ENCODE measurements around the gene FLT4.

DNA sequence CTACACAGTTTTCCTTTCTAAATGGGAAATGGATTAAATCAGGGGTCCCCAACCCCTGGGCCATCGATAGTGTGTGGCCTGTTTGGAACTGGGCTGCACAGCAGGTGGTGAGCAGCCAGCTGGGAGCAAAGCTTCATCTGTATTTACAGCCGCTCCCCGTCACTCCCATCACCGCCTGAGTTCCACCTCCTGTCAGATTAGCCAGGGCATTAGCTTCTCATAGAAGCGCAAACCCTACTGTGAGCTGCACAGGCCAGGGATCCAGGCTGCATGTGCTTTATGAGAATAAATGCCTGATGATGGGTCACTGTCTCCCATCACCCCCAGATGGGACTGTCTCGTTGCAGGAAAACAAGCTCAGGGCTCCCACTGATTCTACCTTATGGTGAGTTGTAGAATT lies 41.2 kb upstream of the FLT4 start:
- TF ChIP-seq, protein P1, sequence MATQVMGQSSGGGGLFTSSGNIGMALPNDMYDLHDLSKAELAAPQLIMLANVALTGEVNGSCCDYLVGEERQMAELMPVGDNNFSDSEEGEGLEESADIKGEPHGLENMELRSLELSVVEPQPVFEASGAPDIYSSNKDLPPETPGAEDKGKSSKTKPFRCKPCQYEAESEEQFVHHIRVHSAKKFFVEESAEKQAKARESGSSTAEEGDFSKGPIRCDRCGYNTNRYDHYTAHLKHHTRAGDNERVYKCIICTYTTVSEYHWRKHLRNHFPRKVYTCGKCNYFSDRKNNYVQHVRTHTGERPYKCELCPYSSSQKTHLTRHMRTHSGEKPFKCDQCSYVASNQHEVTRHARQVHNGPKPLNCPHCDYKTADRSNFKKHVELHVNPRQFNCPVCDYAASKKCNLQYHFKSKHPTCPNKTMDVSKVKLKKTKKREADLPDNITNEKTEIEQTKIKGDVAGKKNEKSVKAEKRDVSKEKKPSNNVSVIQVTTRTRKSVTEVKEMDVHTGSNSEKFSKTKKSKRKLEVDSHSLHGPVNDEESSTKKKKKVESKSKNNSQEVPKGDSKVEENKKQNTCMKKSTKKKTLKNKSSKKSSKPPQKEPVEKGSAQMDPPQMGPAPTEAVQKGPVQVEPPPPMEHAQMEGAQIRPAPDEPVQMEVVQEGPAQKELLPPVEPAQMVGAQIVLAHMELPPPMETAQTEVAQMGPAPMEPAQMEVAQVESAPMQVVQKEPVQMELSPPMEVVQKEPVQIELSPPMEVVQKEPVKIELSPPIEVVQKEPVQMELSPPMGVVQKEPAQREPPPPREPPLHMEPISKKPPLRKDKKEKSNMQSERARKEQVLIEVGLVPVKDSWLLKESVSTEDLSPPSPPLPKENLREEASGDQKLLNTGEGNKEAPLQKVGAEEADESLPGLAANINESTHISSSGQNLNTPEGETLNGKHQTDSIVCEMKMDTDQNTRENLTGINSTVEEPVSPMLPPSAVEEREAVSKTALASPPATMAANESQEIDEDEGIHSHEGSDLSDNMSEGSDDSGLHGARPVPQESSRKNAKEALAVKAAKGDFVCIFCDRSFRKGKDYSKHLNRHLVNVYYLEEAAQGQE (IDR thresholded peaks at IDR 0.05; ENCODE audit: low read depth) = no peak
- TF ChIP-seq TEAD4 (IDR thresholded peaks at IDR 0.05) = no peak

All from Ishikawa (cell line).